ENCODE data around the gene TCEANC.
"Not testable (repeated sequence)": the region's sequence is repeated elsewhere in the genome, so short reads cannot be mapped to it uniquely, and the experiment has no call there.

Gene TCEANC

DNA sequence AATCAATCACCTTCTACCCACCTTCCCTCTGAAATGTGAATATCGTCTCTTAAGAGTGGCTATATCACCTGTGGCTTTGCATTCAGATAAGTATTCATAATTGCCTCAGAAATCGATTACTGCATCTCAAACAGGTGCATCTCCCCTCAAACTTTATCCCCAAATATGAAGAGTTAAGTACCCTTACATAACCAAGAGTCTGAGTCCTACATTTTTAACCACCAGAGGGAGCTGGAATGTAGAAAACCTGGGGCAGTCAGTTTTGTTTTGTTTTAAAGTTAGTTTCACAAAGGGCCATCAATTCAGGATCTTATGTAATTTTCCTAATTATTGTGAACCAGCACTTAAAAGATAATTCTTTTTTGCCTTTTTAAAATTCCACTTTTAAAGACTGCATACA, 5.7 kb downstream of the TCEANC start:
- peaks cover 7% of the 10 kb centered on the region; the same call in 1 of the 2 replicates for H3K4me1 ChIP-seq (ENCODE audit: insufficient read depth, low read length)
- H3K36me3 ChIP-seq (ENCODE audit: insufficient read depth, low read length) = peaks cover 6% of the 10 kb centered on the region
- H3K4me3 ChIP-seq (ENCODE audit: low read length) = no peak overlapping the region
- H3K9ac ChIP-seq (ENCODE audit: low read depth, low read length) = no peak overlapping the region
- no peaks in the 10 kb centered on the region for H3K9me3 ChIP-seq (ENCODE audit: insufficient read depth, low read depth, low read length)
- no peak overlapping the region for H3K27ac ChIP-seq (ENCODE audit: low read depth, low read length)
- 18% methylated on average over 2 of the region's 2 CpGs for WGBS
- no peaks in the 10 kb centered on the region for H3K27me3 ChIP-seq (ENCODE audit: insufficient read depth, low read length)

GRCh38 chrX:13659063-13659462, 6.1 kb downstream of the TCEANC start:
- Histone ChIP-seq H3K4me1 (ENCODE audit: insufficient read depth, low read length) (peaks cover 6% of the 10 kb centered on the region; the same call in 1 of the 2 replicates), H3K36me3 (ENCODE audit: insufficient read depth, low read length) (peaks cover 6% of the 10 kb centered on the region), H3K9ac (ENCODE audit: low read depth, low read length) (no peak overlapping the region), H3K27ac (ENCODE audit: low read depth, low read length) (no peak overlapping the region), H3K4me3 (ENCODE audit: low read length) (no peak overlapping the region), H3K27me3 (ENCODE audit: insufficient read depth, low read length) (no peaks in the 10 kb centered on the region), H3K9me3 (ENCODE audit: insufficient read depth, low read depth, low read length) (no peaks in the 10 kb centered on the region)
- 47% methylated on average over 3 of the region's 6 CpGs for WGBS

DNA sequence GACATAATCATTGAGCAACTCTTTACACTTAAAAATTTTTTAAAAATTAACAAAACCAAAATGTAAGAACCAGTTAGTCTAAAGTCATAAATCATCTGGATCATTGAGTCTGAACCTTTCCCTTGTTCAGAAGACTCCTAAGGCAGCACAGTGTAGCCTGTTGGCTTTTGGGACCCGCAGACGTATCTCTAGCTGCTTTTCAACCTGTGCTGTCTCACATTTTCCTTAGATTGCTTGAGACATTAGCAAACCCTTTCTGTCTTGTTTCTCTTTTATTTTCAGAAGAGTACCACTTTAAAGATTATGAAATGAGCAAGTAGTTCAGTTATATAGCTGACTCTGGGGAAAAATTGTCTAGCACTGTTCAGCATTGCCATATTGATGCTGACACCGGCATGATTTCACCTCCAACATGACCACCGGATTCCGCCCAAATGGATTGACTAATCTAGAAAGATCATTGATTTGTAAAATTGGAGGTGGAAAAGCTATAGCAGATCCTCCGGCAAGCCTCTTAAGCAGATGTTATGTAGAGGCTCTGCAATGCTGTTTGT, 8.9 kb downstream of the TCEANC start:
- Histone ChIP-seq H3K9ac (ENCODE audit: low read depth, low read length) (no peak overlapping the region), H3K27ac (ENCODE audit: low read depth, low read length) (no peak overlapping the region), H3K4me1 (ENCODE audit: insufficient read depth, low read length) (peaks cover 3% of the 10 kb centered on the region; the same call in 1 of the 2 replicates), H3K9me3 (ENCODE audit: insufficient read depth, low read depth, low read length) (no peaks in the 10 kb centered on the region), H3K36me3 (ENCODE audit: insufficient read depth, low read length) (peaks cover 6% of the 10 kb centered on the region), H3K27me3 (ENCODE audit: insufficient read depth, low read length) (no peaks in the 10 kb centered on the region), H3K4me3 (ENCODE audit: low read length) (no peak overlapping the region)
- 99% methylated on average over 6 of the region's 6 CpGs for WGBS

DNA sequence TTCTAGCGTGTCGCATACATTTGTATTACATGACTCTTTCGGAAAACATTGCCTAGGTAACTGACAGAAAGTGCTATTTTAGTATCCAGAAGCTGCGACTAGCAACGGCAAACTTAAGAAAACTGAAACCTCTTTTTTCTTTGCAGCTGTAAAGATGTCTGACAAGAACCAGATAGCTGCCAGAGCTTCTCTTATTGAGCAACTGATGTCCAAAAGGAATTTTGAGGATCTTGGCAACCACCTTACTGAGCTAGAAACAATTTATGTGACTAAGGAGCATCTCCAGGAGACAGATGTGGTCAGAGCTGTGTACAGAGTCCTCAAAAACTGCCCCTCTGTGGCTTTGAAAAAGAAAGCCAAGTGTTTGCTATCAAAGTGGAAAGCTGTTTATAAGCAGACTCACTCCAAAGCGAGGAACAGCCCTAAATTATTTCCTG, 9.4 kb downstream of the TCEANC start:
- H3K27ac ChIP-seq (ENCODE audit: low read depth, low read length) = no peak overlapping the region
- WGBS = 94% methylated on average over 6 of the region's 6 CpGs

DNA sequence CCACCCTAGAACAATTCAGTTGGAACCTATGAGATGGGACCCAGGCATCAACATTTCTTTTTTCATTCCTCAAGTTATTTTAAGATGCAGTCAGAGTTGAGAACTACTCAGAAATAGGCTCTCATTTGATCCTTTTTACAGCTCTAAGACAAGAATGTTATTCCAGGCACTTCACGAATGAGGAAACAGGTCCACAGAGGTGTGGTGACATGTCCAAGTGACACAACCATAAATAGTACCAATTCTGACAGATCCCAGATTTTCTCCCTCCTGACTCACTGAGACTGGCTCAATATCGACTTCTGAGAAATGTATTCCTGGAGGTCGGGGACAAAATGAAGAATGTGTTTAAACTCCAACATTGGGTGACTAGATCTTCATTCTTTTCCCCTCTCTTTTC, 11.1 kb downstream of the TCEANC start:
- no peak overlapping the region for H3K27ac ChIP-seq (ENCODE audit: low read depth, low read length)
- H3K9me3 ChIP-seq (ENCODE audit: insufficient read depth, low read depth, low read length) = no peaks in the 10 kb centered on the region
- no peak overlapping the region for H3K4me3 ChIP-seq (ENCODE audit: low read length)
- peaks cover under 1% of the 10 kb centered on the region; the same call in 1 of the 2 replicates for H3K4me1 ChIP-seq (ENCODE audit: insufficient read depth, low read length)
- H3K9ac ChIP-seq (ENCODE audit: low read depth, low read length) = no peak overlapping the region
- H3K27me3 ChIP-seq (ENCODE audit: insufficient read depth, low read length) = no peaks in the 10 kb centered on the region
- H3K36me3 ChIP-seq (ENCODE audit: insufficient read depth, low read length) = peaks cover 6% of the 10 kb centered on the region
- whole genome bisulfite sequencing = 99% methylated on average over 3 of the region's 3 CpGs

More for the DNA sequence above, 9.4 kb downstream of the TCEANC start:
- H3K9ac ChIP-seq (ENCODE audit: low read depth, low read length) = no peak overlapping the region
- peaks cover 6% of the 10 kb centered on the region for H3K36me3 ChIP-seq (ENCODE audit: insufficient read depth, low read length)
- no peaks in the 10 kb centered on the region for H3K9me3 ChIP-seq (ENCODE audit: insufficient read depth, low read depth, low read length)
- no peak overlapping the region for H3K4me3 ChIP-seq (ENCODE audit: low read length)
- H3K4me1 ChIP-seq (ENCODE audit: insufficient read depth, low read length) = peaks cover 3% of the 10 kb centered on the region; the same call in 1 of the 2 replicates
- no peaks in the 10 kb centered on the region for H3K27me3 ChIP-seq (ENCODE audit: insufficient read depth, low read length)

GRCh38 chrX:13666836-13667235, 13.9 kb downstream of the TCEANC start:
- no peaks in the 10 kb centered on the region for H3K4me1 ChIP-seq (ENCODE audit: insufficient read depth, low read length)
- no peak overlapping the region for H3K27ac ChIP-seq (ENCODE audit: low read depth, low read length)
- H3K36me3 ChIP-seq (ENCODE audit: insufficient read depth, low read length) = peaks cover 6% of the 10 kb centered on the region
- H3K9ac ChIP-seq (ENCODE audit: low read depth, low read length) = no peak overlapping the region
- H3K4me3 ChIP-seq (ENCODE audit: low read length) = no peak overlapping the region
- 94% methylated on average over 3 of the region's 3 CpGs for WGBS
- no peaks in the 10 kb centered on the region for H3K27me3 ChIP-seq (ENCODE audit: insufficient read depth, low read length)
- H3K9me3 ChIP-seq (ENCODE audit: insufficient read depth, low read depth, low read length) = no peaks in the 10 kb centered on the region

DNA sequence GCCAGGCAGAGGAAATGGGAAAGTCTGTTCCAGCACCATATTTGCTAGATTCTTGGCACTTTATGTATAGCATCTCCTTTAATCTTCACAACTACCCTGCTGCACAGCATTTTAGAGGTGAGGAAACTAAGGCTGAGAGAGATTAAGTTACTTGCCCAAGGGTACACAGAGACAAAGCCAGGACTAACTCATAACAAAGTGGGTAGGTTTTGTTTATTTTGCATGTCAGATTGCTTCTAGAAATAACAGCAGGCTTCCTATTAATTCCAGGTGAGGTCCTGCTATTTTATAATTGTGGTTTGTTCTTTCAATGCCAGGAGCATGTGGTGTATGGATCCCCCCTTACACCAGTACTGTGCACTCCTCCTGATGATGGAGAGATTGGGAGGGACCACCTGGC, 15.0 kb downstream of the TCEANC start:
- no peaks in the 10 kb centered on the region for H3K9me3 ChIP-seq (ENCODE audit: insufficient read depth, low read depth, low read length)
- no peaks in the 10 kb centered on the region for H3K4me1 ChIP-seq (ENCODE audit: insufficient read depth, low read length)
- no peak overlapping the region for H3K4me3 ChIP-seq (ENCODE audit: low read length)
- H3K9ac ChIP-seq (ENCODE audit: low read depth, low read length) = no peak overlapping the region
- no peak overlapping the region for H3K27ac ChIP-seq (ENCODE audit: low read depth, low read length)
- peaks cover under 1% of the 10 kb centered on the region; the same call in 1 of the 2 replicates for H3K36me3 ChIP-seq (ENCODE audit: insufficient read depth, low read length)
- H3K27me3 ChIP-seq (ENCODE audit: insufficient read depth, low read length) = no peaks in the 10 kb centered on the region

DNA sequence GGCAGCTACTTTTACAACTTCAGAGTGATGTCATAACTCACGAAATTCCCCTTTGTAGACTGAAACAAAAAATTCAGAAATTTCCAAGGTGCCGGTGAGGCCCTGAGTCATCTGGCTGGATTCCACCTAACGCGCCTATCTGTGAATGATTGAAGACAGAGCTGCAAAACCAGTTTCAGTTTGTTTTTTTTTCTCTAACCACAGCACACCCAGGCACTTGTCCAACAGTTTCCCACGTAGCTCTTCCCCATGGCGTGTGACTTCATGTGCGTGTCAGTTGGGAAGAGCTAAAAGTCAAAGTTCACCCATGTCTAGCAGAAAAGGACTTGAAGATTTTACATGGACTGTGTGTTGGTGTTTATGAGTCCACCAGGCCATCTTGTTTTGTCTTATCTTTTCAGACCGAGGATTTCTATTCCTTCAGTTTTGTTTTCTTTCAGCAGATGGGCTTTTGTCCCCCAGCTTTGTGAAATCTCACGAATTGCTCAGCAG, 16.4 kb downstream of the TCEANC start:
- Histone ChIP-seq H3K36me3 (ENCODE audit: insufficient read depth, low read length) (no peaks in the 10 kb centered on the region), H3K9ac (ENCODE audit: low read depth, low read length) (no peak overlapping the region), H3K27me3 (ENCODE audit: insufficient read depth, low read length) (no peaks in the 10 kb centered on the region), H3K4me3 (ENCODE audit: low read length) (no peak overlapping the region), H3K9me3 (ENCODE audit: insufficient read depth, low read depth, low read length) (no peaks in the 10 kb centered on the region), H3K27ac (ENCODE audit: low read depth, low read length) (no peak overlapping the region), H3K4me1 (ENCODE audit: insufficient read depth, low read length) (no peaks in the 10 kb centered on the region)
- 93% methylated on average over 9 of the region's 9 CpGs for WGBS

DNA sequence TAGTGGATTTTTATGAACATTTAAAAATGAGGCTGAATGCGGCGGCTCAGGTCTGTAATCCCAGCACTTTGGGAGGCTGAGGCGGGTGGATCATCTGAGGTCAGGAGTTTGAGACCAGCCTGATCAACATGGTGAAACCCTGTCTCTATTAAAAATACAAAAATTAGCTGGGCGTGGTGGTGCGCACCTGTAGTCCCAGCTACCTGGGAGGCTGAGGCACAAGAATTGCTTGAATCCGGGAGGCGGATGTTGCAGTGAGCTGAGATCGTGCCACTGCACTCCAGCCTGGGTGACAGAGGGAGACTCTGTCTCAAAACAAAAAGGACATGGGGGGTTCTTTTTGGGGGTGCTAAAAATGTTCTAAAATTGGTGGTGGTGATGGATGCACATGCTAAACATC, 16.8 kb downstream of the TCEANC start:
- not testable (repeated sequence) for H3K4me1 ChIP-seq (ENCODE audit: insufficient read depth, low read length); H3K4me3 ChIP-seq (ENCODE audit: low read length); H3K27me3 ChIP-seq (ENCODE audit: insufficient read depth, low read length); H3K9me3 ChIP-seq (ENCODE audit: insufficient read depth, low read depth, low read length); H3K27ac ChIP-seq (ENCODE audit: low read depth, low read length); H3K9ac ChIP-seq (ENCODE audit: low read depth, low read length); H3K36me3 ChIP-seq (ENCODE audit: insufficient read depth, low read length)
- 93% methylated on average over 8 of the region's 8 CpGs for WGBS

DNA sequence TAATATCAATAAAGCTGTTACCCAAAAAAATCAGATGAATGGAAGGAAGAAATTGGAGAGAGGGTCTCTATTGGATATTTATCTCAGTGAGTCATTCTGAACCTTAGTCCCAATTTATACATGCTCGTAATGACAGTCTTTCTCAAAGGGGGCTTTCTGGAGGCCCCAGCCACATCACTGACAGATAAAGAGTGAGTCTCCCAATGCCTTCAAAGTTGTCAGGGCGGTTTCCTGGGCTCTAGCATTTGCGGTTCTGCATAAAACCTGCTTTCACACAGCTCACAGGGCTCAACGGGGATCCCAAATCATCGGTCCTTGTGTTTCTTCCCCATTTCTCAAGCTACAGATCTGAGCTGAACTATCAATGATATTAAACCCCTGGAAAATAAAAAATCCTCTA, 17.3 kb downstream of the TCEANC start:
- H3K27ac ChIP-seq (ENCODE audit: low read depth, low read length) = no peak overlapping the region
- WGBS = 91% methylated on average over 5 of the region's 5 CpGs
- H3K4me3 ChIP-seq (ENCODE audit: low read length) = no peak overlapping the region
- H3K9ac ChIP-seq (ENCODE audit: low read depth, low read length) = no peak overlapping the region
- H3K4me1 ChIP-seq (ENCODE audit: insufficient read depth, low read length) = no peaks in the 10 kb centered on the region
- H3K36me3 ChIP-seq (ENCODE audit: insufficient read depth, low read length) = no peaks in the 10 kb centered on the region
- no peaks in the 10 kb centered on the region for H3K9me3 ChIP-seq (ENCODE audit: insufficient read depth, low read depth, low read length)
- no peaks in the 10 kb centered on the region for H3K27me3 ChIP-seq (ENCODE audit: insufficient read depth, low read length)

GRCh38 chrX:13673016-13673415, 20.1 kb downstream of the TCEANC start:
- H3K9ac ChIP-seq (ENCODE audit: low read depth, low read length) = no peak overlapping the region
- H3K36me3 ChIP-seq (ENCODE audit: insufficient read depth, low read length) = no peaks in the 10 kb centered on the region
- H3K27ac ChIP-seq (ENCODE audit: low read depth, low read length) = no peak overlapping the region

DNA sequence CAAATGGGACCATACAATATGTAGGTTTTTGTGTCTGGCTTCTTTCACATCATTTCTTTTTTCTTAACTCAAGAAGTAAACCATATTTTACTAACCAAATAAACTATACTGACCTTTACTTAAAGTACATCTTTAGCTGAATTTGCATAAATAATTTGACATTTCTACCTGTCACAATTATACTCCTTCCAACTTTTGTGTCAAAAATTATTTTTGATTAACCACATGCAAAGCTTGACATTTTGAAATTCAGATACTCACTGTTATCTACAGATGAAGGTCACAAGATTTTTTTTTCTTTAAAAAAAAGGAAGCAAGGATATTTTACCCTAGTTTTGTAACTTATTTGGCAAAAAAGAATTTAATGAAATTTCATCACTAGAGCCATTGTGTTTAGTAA, 23.9 kb downstream of the TCEANC start:
- Histone ChIP-seq H3K9me3 (ENCODE audit: insufficient read depth, low read depth, low read length) (no peaks in the 10 kb centered on the region), H3K4me1 (ENCODE audit: insufficient read depth, low read length) (no peaks in the 10 kb centered on the region), H3K27ac (ENCODE audit: low read depth, low read length) (no peak overlapping the region), H3K36me3 (ENCODE audit: insufficient read depth, low read length) (no peaks in the 10 kb centered on the region), H3K4me3 (ENCODE audit: low read length) (no peak overlapping the region), H3K27me3 (ENCODE audit: insufficient read depth, low read length) (no peaks in the 10 kb centered on the region), H3K9ac (ENCODE audit: low read depth, low read length) (no peak overlapping the region)

More at GRCh38 chrX:13673016-13673415, 20.1 kb downstream of the TCEANC start:
- Histone ChIP-seq H3K27me3 (ENCODE audit: insufficient read depth, low read length) (no peaks in the 10 kb centered on the region), H3K4me3 (ENCODE audit: low read length) (no peak overlapping the region), H3K4me1 (ENCODE audit: insufficient read depth, low read length) (no peaks in the 10 kb centered on the region), H3K9me3 (ENCODE audit: insufficient read depth, low read depth, low read length) (no peaks in the 10 kb centered on the region)

Measured in HUES64 (cell line).